Right cardiac atrium (tissue), 5 donors: ENCODE measurements around the gene QRICH1. TPM values are rescaled to one million over a fixed set of nuclear protein-coding genes. Genes with fewer than 3 reads are reported as not detected.

Experiments
- ATAC-seq, 2 donors: fragments of 200-7000 bp; cut with Tn5 transposase; one replicate each; pipeline versions ENCODE4 v1.8.0 to v1.9.1; 2020; ENCODE audit warnings: moderate library complexity in 2 of 2, mild to moderate bottlenecking in 1 of 2
- DNase-seq, 3 donors: peaks; one replicate each; pipeline ENCODE4 v3.0.0-alpha.2; 2020
- H3K27ac ChIP-seq: one replicate; pipeline ENCODE4 v1.5.1; 2013; ENCODE audit warnings: mild to moderate bottlenecking, low read length, control low read depth, moderate library complexity
- H3K27me3 ChIP-seq: one replicate; pipeline ENCODE4 v1.6.1; 2013; ENCODE audit not compliant: control insufficient read depth, insufficient read depth
- H3K4me1 ChIP-seq: one replicate; pipeline ENCODE4 v1.6.1; 2013; ENCODE audit warnings: low read length; ENCODE audit not compliant: control insufficient read depth, insufficient read depth
- H3K4me3 ChIP-seq: one replicate; pipeline ENCODE4 v1.5.1; 2013; ENCODE audit warnings: low read length, control low read depth
- H3K9me3 ChIP-seq: one replicate; pipeline ENCODE4 v1.6.1; 2013; ENCODE audit warnings: low read length; ENCODE audit not compliant: control insufficient read depth
- WGBS: extraction: QIAGEN DNeasy Blood & Tissue Kit; methylation state at CpG from one replicate; pipeline ENCODE4 v1.1.7; 2013; 5-methylcytosine and 5-hydroxymethylcytosine counted together
- intact Hi-C, 4 donors: fragments of 100-400 bp; cut with DNase I; formaldehyde crosslinking; loops; one replicate each; pipeline versions ENCODE4 v1.11.0 to v1.14.0; 2022 to 2023
- polyA plus RNA-seq: library from polyadenylated mRNA; stranded (reverse); fragments of 200-250 nt; gene quantifications from one replicate; pipeline ENCODE4 v1.2.3, GENCODE V29; 2013
- total RNA-seq, 4 donors: library from RNA; stranded (reverse); fragmentation: NEBNext Ultra II Directional; extraction: Animal tissue kit (Norgen Biotek cat#: 25700); gene quantifications; one replicate each; pipeline ENCODE4 v1.2.1, GENCODE V29; 2021
- donor health status: healthy with polysubstance abuse.
- donor health status: DM: no; HTN: yes; CAD: no.
- donor health status: DM: no; HTN: no; CAD: no.
- donor health status: DM: no; HTN: yes; CAD: no; lungs with severe emphysema.
- donor health status: DM: yes; HTN: yes; CAD: no.

QRICH1 gene
- total and polyA plus RNA-seq, 5 donors: 23.3 to 74.7 (median 65.0) TPM

DNA sequence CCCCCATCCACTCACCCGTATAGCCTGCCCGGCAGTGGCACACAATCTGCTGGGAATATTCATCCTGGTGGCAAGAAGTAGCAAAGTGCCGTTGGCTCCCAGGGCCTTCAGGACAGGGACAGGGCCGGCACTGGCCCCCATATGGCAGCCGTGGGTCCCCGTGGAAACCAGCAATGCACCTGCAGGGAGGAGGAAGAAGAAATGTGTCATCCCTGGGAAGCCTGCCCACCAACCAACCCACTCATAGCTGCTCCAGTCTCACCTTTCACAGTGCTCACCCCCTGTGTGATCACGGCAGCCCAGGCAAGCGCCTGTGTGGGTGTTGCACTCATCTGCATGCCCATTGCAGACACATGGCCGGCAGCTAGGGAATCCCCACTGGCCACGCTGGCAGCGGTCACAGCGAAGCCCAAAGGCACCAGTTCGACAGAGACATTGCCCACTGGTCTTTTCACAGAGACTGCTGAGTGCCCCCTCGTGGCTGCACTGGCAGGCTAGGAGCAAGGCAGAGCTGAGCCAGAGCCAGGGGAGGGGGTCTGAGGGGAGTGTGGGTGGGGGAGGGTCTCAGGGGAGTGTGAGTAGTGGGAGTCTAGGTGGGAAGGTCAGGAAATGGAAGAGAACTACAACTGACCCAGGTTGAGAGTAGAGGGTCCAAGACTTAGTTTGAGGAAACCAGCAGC is 31.3 kb upstream of the QRICH1 start:
- peak in 1 of 3 donors; percentile 41 for DNase-seq
- Histone ChIP-seq H3K27ac (no peak overlapping the region), H3K4me1 (peaks cover under 1% of the 10 kb centered on the region), H3K4me3 (no peak overlapping the region), H3K9me3 (no peaks in the 10 kb centered on the region), H3K27me3 (no peaks in the 10 kb centered on the region)
- intact Hi-C loops: no loop called here
- no peak for ATAC-seq
- 78% methylated on average over 14 of the region's 14 CpGs for WGBS

DNA sequence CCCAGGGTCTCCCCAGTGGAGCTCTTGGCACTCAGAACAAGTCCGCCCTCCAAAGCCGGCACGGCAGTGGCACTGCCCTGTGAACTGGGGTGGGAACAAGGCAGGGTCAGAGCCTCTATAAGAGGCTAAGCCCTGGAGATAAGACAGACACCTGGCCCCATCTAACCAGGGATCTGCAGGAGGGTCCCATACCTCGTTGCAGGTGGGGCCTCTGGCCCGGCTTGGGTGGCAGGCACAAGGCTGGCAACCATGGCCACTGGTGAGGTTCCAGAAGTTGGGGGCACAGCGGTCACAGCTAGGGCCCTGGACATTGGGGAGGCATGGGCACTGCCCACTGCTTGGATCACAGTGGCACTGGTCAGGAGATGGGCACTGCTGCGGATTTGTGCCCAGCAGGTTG is 30.3 kb upstream of the QRICH1 start:
- no peaks in the 10 kb centered on the region for H3K9me3 ChIP-seq
- DNase-seq (peak in 1 of 3 donors; percentile 43), ATAC-seq (no peak)
- 93% methylated on average over 7 of the region's 7 CpGs for WGBS
- H3K4me1 ChIP-seq: peaks cover 6% of the 10 kb centered on the region
- no peaks in the 10 kb centered on the region for H3K27me3 ChIP-seq
- no peak overlapping the region for H3K27ac ChIP-seq
- intact Hi-C loops: no loop called here
- no peak overlapping the region for H3K4me3 ChIP-seq

DNA sequence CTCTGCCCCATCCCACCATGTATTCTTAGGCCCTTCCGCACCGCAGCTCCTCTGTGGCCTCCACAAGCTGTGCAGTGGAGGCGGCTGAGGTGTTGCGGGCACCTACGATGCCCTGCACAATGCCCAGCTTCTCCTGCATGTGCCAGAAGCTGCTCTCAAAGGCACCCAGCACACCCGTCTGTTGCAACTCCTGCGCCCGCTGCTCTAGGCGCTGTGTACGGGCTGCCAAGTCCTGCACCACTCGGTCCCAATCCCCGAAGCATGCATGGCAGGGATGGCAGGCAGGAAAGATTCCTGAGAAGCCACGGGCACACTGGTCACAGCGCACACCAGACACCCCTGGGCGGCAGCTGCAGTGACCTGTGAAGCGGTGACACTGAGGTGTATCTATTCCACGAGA is 29.8 kb upstream of the QRICH1 start:
- Histone ChIP-seq H3K9me3 (no peaks in the 10 kb centered on the region), H3K4me1 (peaks cover 7% of the 10 kb centered on the region), H3K27ac (no peak overlapping the region), H3K4me3 (no peak overlapping the region), H3K27me3 (no peaks in the 10 kb centered on the region)
- 94% methylated on average over 17 of the region's 17 CpGs for WGBS
- intact Hi-C loops: no loop called here
- no peak for ATAC-seq
- peak in 1 of 3 donors; percentile 24 for DNase-seq

DNA sequence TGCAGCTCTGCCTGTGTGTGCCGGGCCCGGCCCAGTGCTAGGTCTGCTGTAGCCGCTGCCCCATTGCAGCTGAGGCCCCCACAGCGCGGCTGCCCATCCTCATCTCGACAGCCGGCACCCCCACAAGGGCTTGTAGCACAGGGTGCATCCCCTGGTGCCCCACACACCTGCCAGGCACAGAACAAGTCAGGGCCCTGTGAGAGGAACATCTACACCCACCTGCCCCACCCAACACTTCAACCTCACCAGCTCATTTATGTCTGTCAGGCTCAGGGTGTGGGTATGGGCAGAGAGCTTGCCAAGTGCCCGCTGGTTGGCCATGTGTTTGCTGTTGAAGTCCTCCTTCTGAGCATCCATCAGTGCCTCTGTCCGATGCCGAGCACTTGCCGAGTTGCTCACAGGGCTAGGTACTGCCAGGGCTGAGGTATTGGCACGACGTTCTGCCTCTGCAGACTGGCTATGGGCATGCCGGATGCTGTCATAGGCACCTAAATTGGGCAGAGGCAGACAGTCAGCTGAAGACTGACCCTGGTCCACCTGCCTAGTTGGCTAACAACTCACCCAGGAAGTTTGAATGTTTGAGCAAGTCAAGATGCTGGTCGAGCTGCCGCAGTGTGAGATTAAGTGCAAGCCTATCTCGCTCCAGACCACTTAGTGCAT is 29.1 kb upstream of the QRICH1 start:
- 89% methylated on average over 17 of the region's 17 CpGs for WGBS
- intact Hi-C loops: no loop called here

DNA sequence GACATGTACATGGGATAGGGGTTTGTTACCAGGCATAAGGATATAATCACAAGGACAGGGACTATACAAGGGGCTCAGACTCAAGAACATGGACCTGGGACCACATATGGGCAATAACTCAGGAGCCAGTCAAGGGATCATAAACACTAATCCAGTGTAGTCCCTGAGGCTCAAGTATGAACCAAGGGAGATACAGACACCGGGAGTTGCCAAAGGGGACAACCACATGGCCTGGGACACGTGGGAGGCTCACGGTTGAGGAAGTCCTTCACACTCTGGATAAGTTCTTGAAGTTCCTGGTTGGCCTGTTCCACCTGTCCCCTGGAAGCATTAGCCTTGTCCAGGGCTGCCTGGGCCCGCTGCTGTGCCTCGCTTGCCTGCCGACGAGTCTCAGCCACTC is 28.6 kb upstream of the QRICH1 start:
- ATAC-seq (no peak), DNase-seq (no peak)
- Histone ChIP-seq H3K4me1 (peaks cover 7% of the 10 kb centered on the region), H3K27ac (no peak overlapping the region), H3K9me3 (no peaks in the 10 kb centered on the region), H3K27me3 (no peaks in the 10 kb centered on the region), H3K4me3 (no peak overlapping the region)
- intact Hi-C loops: no loop called here
- WGBS: 75% methylated on average over 7 of the region's 7 CpGs

More for the DNA sequence above, 29.1 kb upstream of the QRICH1 start:
- no peak overlapping the region for H3K27ac ChIP-seq
- no peaks in the 10 kb centered on the region for H3K27me3 ChIP-seq
- peak in 1 of 3 donors; percentile 36 for DNase-seq
- peaks cover 7% of the 10 kb centered on the region for H3K4me1 ChIP-seq
- no peak overlapping the region for H3K4me3 ChIP-seq
- H3K9me3 ChIP-seq: no peaks in the 10 kb centered on the region
- no peak for ATAC-seq

DNA sequence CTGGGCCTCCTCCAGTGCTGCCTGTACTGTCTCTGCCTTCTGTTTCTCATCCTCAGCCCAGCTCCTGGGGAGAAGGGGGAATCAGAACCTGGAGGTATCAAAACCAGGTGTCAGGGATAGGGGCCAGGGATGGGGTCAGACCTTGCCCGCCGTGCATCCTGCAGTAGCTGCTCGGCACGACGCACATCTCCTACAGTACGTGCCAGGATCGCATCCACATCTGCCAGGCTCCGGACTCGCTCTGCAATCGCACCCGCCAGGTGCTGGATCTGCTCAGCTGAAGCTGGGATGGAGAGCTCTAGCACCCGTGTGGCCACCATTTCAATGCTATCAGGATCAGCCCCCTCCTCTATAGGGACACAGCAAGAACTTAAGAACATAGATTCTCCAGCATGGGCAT is 28.2 kb upstream of the QRICH1 start:
- no peaks in the 10 kb centered on the region for H3K9me3 ChIP-seq
- H3K4me3 ChIP-seq: no peak overlapping the region
- peak in 1 of 3 donors; percentile 60 for DNase-seq
- H3K27me3 ChIP-seq: no peaks in the 10 kb centered on the region
- no peak overlapping the region for H3K27ac ChIP-seq
- ATAC-seq: no peak
- peaks cover 7% of the 10 kb centered on the region for H3K4me1 ChIP-seq
- intact Hi-C loops: no loop called here
- WGBS: 95% methylated on average over 12 of the region's 12 CpGs

DNA sequence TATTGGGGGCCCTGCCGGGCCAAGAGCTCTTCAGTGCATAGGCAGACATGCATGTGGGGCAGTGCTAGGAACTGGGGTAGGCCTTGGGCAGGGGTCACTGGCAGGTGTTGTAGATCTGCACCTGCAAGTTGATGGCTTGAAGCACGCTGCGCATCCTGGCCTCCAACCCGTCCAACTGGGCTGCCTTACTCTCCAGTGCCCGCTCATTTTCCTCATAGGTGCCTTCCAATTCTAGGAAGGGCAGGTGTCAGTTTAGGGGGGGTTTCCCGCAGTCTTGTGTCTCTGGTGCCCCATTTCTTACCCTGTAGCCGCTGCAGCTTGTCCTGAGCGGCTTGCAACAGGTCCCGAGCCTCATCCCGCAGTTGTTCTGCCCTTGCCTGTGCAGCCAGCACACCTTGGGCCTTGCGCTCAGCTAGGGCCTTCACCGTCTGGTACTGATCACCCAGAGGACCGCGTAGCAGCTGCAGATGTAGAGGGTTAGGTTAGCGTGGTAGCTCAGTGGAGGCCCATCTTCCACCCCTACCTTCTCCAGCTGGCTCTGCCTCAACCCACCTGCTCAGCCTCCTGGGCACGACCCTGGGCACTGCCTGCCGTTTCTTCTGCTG is 27.4 kb upstream of the QRICH1 start:
- no peaks in the 10 kb centered on the region for H3K9me3 ChIP-seq
- ATAC-seq: no peak
- peak overlapping the region; percentile 96 for H3K27ac ChIP-seq
- intact Hi-C loops: no loop called here
- peak overlapping the region; percentile 64 for H3K4me3 ChIP-seq
- H3K4me1 ChIP-seq: peaks cover 7% of the 10 kb centered on the region
- WGBS: 76% methylated on average over 17 of the region's 17 CpGs
- DNase-seq: peak in 1 of 3 donors; percentile 57
- no peaks in the 10 kb centered on the region for H3K27me3 ChIP-seq

DNA sequence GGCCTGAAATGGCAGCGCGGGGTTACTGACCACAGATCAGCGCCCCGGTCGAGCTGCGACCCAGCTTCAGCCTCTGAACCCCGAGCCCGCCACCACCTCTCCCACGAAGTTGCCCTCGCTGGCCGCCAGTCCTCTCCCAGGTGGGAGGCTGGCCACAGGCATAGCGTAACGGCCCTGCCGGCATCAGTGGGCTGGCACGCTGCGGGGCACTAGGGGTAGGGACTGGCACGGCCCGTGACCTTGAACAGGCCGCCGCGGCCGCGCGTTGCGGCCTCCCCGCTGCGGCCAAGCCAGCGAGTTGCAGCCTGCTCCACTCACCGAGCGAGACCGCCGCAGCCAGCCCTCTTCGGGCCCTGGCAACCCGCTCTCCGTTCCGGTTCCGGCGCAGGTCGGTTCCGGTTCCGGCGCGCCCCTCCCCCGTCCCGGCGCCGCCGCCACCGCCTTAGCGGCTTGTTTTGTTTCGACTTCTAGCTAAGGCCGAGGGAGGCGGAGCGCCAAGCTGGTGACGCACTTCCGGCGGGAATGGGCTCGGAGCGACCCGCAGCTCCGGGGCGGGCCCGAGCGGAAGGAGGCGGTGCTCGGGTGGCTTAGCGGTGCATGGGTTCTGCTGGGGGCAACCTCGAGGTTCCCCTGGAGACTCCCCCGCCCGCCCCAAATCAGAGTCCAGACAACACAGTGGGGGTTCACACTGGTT is 26.7 kb upstream of the QRICH1 start, which contains the start of gene USP19:
Gene USP19 (minus strand): TSS at position 386 of the 694 bp plus-strand sequence. CDS start 1,678 bp downstream, outside the sequence.
- Histone ChIP-seq H3K27ac (peak within 1 kb of the TSS; percentile 96), H3K4me3 (peak within 1 kb of the TSS; percentile 64), H3K4me1 (peaks cover 7% of the 10 kb centered on the region), H3K9me3 (no peaks in the 10 kb centered on the region), H3K27me3 (no peaks in the 10 kb centered on the region)
- intact Hi-C loops: no loop called here
- DNase-seq: peak; percentile 96 to 99 (median 99)
- ATAC-seq: peak; percentile 91 to 92
- whole genome bisulfite sequencing: under 1% methylated on average over 70 of the region's 70 CpGs

DNA sequence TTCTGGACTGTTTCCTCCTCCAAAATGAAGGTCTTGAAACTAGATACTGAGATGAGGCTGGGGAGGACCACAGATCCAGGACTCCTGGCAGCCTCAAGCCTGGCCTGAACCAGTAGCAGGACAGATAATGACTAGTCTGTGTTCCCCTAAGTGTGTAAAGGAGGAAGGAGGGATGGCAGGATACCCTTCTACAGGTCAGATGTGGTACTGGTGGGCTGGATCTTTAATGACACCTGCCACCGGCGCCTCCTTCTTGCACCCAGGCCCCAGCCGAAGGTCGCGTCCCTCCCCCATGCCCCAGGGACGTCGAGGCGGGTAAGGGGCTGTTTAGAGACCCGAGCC is 26.2 kb upstream of the QRICH1 start:
- WGBS: 0% methylated on average over 9 of the region's 9 CpGs
- no peak for ATAC-seq

DNA sequence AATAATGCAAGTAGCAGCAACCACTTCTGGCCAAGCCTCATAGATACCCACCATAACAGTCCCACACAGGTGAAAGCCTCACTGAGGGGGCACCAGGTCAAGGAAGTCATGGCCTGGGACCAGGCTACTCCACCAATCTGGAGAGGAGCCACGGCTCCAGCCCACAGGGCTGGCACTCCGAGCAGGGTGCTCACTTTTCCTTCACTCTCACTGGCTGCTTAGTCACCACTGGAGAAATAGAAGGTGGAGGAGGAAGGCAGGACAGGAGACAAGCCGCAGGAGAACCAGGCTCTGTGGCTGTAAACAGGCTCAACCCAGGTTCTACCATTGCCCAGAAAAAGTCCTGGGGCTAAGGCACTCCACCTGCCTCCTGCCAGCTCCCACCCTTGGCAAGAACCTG is 25.6 kb upstream of the QRICH1 start:
- intact Hi-C loops: no loop called here
- H3K27me3 ChIP-seq: no peaks in the 10 kb centered on the region
- H3K9me3 ChIP-seq: no peaks in the 10 kb centered on the region
- peak in 1 of 3 donors; percentile 39 for DNase-seq
- 62% methylated on average over 3 of the region's 3 CpGs for WGBS
- ATAC-seq: no peak
- peaks cover 7% of the 10 kb centered on the region for H3K4me1 ChIP-seq
- H3K4me3 ChIP-seq: peak overlapping the region; percentile 64
- H3K27ac ChIP-seq: peak overlapping the region; percentile 96

More for the DNA sequence above, 26.2 kb upstream of the QRICH1 start:
- H3K27me3 ChIP-seq: no peaks in the 10 kb centered on the region
- intact Hi-C loops: no loop called here
- H3K9me3 ChIP-seq: no peaks in the 10 kb centered on the region
- no peak for DNase-seq
- H3K4me1 ChIP-seq: peaks cover 7% of the 10 kb centered on the region
- H3K27ac ChIP-seq: peak overlapping the region; percentile 96
- H3K4me3 ChIP-seq: peak overlapping the region; percentile 64

DNA sequence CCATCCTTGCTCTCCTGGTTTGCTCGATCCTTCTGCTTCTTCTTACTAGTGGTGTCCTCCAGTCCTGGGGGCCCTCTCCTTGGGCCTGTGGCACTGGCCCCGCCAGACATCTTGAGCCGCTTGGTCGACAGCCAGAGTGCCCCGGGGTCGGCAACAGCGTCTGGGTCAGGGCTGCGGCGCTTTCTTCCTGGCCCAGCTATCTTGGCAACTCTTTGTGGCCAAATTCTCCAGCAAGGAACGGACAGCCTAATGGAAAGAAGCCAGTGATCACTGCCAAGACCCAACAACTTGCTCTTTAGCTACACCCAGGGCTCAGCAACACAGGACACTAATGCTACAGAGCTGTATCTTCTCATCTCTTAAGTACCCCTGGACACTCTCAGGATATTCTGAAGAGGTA is 25.2 kb upstream of the QRICH1 start:
- H3K9me3 ChIP-seq: no peaks in the 10 kb centered on the region
- H3K4me1 ChIP-seq: peaks cover 7% of the 10 kb centered on the region
- H3K27ac ChIP-seq: peak overlapping the region; percentile 96
- ATAC-seq (no peak), DNase-seq (peak in 2 of 3 donors; percentile 72 to 78)
- intact Hi-C loops: no loop called here
- H3K4me3 ChIP-seq: no peak overlapping the region
- 35% methylated on average over 10 of the region's 10 CpGs for WGBS
- H3K27me3 ChIP-seq: no peaks in the 10 kb centered on the region
